Stimulated activated CD8-positive, alpha-beta memory T cell treated with anti-CD3 and anti-CD28 coated beads, Interleukin-2, amount 100 ng/mL, for 48 hours (primary cell): ENCODE data around the gene FBXO3.
"Not testable (repeated sequence)": the region's sequence is repeated elsewhere in the genome, so short reads cannot be mapped to it uniquely, and the experiment has no call there.

Experiments used
- DNase-seq, 2 donors: peaks; one replicate each; pipeline ENCODE4 v3.0.0-alpha.2; 2020; ENCODE audit warnings: low read depth in 2 of 2

FBXO3 gene, protein sequence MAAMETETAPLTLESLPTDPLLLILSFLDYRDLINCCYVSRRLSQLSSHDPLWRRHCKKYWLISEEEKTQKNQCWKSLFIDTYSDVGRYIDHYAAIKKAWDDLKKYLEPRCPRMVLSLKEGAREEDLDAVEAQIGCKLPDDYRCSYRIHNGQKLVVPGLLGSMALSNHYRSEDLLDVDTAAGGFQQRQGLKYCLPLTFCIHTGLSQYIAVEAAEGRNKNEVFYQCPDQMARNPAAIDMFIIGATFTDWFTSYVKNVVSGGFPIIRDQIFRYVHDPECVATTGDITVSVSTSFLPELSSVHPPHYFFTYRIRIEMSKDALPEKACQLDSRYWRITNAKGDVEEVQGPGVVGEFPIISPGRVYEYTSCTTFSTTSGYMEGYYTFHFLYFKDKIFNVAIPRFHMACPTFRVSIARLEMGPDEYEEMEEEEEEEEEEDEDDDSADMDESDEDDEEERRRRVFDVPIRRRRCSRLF

DNA sequence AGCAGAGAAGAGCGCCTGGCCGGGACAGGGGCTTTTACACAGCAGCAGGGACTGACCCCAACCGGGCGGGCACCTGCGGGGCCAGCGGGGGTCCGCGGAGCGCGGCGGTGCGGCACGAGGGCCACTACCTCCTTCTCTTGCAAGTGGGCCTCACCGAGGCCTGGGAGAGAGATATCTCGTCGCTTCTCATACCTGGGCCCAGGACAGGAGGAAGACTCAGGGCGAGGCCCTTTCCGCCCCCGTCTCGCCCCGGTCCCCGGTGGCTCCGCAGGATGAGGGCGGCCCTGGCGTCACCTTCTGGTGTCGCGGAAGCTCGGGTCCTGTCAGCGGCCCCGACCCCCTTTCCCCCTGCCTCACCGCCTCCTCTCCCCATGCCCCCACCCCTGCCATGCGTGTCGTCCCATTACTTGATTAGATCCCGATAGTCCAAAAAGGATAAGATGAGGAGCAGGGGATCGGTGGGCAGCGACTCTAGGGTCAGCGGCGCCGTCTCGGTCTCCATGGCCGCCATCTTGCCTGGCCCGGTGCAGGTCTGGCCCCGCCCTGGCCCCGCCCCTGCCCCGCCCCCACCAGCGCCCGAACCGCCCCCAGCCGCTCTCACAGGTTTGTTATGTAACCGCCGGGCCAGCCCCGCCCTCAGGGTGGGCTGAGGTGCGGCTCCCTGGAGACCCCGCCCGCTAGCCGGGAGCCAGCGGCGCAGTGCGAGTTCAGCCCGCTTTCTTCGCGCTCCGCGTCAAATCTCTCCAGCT, at the start of gene FBXO3:
TSS of gene FBXO3 (minus strand) at position 534 of the 749 bp plus-strand sequence. CDS start at position 511, 23 bp downstream.
- DNase-seq: peak; percentile 58 to 63

DNA sequence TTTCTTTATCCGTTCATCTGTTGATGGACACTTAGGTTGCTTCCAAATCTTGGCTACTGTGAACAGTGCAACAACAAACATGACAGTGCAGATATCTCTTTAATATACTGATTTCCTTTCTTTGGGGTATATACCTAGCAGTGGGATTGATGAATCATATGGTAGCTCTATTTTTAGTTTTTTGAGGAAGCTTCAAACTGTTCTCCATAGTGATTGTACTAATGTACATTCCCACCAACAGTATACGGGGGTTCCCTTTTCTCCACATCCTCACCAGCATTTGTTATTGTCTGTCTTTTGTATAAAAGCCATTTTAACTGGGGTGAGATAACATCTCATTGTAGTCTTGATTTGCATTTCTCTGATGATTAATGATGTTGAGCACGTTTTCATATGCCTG, 48.7 kb upstream of the FBXO3 start:
- DNase-seq: not testable (repeated sequence)

DNA sequence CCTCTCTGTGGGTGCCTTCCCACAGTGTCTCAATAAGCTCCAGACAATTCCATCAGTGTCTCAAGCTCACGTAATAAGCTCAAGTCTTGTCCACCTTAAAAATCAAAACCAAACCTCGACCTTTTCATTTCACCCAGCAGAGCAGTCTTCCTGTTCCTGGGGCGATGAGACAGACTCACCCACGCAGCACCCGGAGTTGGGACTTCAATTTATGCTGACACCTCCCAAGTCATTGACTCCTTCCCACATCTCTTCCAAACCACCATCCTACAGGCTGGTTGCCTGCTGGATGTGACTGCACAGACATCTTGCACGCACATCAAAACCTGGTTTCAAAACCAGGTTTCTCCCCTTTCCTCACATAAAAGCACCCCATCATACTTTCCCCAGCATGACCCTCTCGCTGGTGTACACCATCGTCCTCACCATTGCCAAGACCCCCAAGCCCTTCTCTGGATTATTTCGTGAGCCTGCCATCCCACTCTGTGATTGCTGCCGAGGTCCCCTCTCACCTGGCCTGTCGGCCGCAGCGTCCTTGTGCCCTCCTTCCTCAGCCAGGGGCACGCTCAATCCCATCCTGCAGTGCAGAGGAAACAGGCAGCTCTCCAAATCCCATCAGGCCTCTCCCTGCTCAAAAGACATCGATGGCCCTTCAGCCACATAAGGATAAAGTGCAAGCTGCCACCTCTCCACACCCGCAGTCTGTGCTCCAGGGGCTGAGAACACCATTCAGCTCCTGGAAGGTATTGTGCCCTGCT, 45.1 kb upstream of the FBXO3 start:
- no peak for DNase-seq

DNA sequence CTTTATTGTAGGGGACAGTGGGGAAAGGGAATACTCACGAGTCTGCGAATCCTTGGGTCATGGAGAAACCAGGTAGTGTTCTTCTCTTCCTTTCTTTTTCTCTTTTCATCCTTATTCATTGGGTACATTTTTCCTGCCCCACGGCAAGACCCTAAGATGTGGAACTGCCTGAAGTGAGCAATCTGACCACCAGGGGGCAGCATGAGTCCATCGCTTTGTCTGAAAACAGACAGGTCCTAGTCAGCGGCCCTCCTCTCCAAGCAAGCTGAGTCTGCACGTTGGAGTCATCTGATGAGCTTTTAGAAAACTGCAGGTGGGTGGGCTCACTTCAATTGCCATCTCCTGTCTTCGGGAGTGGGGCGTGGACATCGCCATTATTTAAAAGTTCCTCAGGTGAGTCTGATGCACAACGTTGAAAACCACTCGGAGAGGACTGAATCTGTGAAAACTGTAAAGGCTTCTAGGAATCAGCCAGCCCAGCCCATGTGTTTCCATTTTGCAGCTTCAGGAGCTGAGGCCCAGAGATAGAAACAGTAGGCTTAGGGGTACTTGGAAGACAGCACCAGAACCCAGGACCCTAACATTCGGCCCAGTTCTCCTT, 34.0 kb upstream of the FBXO3 start:
- DNase-seq: peak; percentile 72 to 82

DNA sequence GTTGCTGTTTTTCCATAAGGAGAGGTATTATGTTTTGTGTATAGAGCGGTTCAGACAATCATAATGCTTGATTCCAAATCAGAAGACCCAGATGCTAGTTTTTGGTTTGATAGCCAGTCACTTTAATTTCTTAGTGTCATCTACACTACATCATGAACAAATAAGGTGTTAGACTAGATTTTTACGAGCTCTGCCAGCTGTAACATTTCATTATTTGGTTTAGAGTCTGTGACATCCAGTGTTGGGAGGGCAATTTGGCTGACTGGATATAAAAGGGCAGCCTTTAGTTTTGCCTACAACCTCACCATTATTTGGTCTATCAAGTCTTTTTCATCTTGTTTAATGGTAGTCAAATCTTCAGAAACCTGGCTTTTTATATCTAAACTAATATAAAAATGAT, 30.2 kb upstream of the FBXO3 start:
- DNase-seq: no peak

DNA sequence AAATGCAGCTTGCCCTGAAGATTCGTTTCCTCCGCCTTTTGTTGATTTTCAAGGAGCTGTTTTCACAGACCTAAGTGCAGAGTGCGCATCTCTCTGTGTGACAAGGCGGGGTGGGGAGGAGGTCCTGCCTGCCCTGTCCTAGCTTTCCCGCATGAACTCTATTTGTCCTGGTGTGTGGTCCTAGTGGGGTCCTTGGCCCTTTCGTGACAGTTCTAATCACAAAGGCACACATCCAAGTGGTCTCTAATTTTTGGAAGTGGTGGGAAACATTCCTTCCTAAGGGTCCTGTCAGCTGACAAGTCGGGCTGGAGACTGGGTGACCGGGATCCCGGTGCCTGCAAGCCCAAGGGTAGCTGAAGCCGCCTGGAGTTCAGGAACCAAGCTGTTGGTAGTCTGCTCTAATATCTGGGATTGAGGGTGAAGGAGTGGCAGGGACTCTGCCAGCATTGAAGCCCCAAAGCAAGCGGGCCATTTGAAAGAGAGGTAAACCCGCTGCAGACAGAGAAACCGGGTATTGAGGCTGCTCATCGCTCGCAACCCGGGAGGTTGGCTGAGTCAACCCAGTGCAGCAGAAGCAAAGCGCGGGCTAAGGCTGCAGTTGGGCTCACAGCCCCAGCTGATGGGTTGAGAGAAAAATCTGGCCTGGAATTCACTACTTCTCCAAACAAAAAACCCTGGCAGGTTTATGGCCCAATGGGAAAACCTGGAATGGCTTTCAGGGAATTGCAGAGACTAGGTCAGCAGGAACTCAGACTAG, 28.1 kb upstream of the FBXO3 start:
- no peak for DNase-seq

DNA sequence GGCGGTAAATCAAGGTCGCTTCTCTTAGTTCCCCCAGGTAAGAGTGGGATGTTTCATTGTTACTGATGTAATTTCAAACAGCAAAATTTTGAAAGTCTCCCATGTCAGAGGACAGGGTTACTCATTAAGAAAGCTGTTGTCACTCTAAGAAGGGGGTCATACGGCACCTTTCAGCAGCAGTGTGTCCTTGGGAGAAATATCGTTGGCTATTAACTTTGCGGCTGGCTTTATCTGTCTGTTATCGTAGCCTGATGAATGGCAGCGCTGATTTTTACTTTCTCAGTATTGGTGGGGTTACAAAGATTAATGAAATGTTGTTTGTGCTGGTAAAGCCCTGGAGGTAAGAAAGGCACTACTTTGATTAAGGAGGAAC, 27.5 kb upstream of the FBXO3 start:
- no peak for DNase-seq

DNA sequence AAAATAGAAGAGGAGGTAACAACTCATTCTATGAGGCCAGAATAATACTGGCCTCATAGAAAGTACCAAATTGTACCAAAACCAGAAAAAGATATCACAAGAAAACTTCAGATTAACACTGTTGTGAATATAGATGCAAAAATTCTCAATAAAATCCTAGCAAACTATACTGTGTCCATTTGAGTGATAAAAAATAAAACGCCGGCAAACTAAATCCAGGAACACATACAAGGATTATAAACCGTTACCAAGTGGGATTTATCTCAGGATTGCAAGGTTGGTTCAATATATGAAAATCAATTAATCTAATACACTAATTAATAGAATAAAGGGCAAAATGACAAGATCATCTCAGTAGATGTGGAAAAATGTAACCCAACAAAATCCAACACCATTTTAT, 23.6 kb upstream of the FBXO3 start:
- no peak for DNase-seq

DNA sequence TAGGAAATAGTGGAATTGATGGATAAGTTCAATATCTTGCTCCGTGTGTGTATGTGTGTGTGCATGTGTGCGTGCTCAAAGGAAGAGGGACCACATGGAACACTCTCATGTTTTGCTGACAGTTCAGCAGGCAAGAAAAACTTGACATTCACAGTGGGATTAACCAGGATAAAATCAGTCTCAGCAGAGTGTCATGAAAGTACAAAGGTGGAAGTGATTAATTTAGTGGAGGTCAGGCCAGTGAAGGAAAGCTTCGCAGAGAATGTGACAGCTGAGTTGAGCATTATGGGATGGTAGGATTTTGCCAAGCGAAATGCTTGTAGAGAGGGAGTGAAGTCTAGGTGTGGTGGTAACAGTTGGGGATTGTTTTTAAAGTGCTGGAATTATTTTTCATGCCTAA, 15.7 kb upstream of the FBXO3 start:
- no peak for DNase-seq

DNA sequence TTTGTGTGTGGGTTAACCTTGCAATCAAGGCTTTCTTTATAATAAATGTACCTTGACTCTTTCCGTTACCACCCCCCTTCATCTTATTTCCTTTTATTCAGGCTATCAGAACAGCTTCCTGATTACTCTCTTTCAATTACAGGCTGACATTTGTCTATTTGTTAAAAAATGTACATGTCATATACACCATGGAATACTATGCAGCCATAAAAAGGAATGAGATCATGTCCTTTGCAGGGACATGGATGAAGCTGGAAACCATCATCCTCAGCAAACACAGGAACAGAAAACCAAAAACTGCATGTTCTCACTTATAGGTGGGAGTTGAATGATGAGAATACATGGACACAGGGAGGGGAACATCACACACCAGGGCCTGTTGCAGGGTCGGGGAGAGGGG, 13.8 kb upstream of the FBXO3 start:
- DNase-seq: not testable (repeated sequence)

DNA sequence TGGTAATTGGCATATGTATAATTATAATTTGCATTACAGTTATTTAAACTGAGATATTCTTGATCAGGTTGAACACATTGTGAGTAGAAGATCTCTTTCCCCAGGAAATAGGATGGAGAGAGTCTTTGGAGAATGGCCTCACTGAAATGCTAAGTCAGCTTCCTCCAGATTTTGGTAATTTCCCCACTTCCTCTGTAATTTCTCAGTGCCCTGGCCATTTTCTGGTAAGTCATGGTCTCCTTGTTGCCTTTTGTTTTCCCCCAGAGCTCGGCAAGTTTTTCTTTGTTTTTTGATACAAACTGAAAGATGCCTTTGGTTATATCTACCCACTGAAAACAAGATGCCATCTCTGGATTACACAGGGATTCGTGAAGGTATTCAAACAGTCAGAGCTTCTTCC, 12.8 kb upstream of the FBXO3 start:
- no peak for DNase-seq

DNA sequence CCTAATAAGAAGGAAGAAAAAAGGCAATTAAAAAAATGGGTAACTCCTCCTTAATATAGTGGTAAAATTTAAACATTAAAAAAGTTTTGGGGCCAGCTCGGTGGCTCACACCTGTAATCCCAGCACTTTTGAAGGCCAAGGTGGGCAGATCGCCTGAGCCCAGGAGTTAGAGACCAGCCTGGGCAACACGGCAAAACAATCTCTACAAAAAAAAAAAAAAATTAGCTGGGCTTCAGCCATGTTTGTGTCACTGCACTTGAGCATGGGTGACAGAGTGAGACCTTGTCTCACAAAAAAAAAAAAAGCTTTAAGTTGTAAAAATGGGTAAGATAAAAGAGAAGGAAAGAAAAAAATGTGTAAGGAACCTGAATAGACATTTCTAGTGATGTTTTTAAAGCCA, 11.3 kb upstream of the FBXO3 start:
- no peak for DNase-seq

DNA sequence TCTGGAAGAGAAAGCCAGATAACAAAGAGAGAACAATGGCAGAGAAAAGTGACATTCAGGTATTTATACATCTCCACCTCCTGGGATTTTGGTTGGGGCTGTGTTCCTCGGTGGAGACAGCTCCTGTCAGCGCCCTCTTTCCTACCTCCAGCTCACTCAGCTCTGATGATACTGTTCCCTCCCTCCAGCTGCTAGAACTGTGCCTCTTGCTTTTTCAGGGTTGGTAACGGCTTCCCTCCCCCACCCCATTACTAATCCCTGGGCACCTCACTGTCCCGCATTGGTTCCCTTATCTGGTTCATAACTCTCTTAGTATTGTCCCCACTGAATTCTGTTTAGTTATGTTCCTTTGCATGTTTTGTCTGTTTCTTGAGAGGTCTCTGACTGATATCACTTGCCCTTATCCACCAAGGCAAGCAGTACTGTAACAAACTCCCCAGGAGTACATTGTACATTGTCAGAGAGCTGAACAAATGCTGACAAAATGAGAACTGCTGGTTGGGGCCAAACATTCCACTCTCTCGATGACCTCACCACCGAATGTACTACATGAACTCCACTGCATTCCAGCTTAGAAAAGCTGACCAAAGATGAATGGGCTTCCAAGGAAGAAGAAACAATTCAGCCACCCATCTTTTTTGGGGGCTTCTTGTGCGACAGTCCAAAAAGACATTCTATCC, 5.7 kb upstream of the FBXO3 start:
- no peak for DNase-seq

DNA sequence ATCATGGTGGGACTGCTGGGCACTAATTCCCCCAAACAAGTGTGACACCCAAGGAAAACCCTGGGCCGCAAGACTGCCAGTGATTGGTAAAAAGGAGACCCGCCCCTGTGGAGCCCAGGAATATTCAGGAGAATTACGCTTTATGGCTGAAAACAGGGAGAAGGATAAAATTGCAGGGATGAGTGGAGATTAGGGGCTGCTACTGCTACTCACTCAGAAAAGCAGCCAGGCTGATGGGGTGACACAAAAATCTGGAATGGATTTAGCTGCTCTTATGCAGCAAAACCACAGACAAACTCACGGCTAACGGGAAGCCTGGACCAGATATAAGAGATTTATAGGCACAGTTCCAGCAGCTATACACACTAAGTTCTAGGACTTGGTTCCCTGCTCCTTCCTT, 4.4 kb upstream of the FBXO3 start:
- no peak for DNase-seq

DNA sequence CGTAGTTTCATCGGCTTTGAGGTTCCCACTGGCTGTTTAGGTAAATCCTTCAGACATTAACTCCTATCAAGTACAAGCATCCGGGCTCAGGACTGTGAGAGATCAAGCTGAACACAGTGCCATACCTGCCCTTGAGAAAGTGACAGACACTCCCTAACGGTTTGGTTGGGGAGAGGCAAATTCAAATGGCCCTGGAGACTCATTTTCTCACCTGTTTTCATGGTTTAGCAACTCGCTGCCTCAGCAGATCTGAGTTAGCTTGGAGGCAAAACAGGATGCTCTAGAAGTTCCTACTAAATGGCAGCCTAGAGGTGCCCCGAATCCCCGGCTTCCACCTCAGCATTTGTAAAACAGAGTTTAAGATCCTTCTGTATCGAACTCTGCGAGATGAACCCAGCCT, 3.6 kb upstream of the FBXO3 start:
- DNase-seq: no peak

DNA sequence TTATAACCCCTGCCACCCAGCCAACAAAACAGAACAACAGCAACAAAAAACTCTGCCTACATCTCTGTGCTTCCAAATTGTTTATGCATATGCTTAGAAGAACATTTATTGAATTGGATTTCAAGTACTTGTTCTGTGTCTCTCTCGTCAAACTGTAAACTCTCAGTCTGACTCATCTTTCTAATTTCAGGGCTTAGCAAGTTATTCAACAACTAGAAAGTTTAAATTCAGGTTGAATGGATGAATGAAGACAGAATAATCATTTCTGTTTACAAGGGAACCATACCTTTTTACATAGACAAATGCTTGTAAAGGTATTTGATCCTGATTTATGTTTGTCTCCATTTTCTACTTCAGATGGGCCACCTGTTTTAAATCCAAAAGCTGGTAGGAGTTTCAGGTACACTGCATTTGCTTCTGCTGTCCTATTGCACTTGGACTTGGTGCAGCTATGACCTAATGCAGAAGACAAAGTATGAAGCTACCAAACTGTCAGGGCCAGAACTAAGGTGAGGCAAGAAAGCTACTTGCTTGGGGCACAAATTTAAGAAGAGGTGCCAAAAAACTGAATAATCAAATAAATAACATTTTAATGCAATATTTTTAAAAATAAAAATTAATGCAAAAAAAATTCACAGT, 1.6 kb upstream of the FBXO3 start:
- DNase-seq: no peak

DNA sequence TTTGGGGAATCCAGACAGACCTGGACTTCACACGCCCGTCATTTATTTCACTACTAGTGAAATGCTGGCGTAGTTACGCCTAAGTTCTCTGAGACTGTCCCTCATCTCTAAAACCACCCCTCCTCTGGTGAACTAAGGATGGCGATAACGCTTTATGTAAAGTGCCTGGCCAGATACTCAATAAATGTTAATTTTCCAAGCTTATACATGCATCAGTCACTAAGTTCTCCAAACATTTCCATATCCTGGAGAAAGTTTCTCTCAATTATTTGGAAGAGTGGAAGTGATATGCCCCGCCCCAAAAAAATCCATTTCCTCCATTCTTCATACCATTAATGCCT, 1.1 kb upstream of the FBXO3 start:
- no peak for DNase-seq

DNA sequence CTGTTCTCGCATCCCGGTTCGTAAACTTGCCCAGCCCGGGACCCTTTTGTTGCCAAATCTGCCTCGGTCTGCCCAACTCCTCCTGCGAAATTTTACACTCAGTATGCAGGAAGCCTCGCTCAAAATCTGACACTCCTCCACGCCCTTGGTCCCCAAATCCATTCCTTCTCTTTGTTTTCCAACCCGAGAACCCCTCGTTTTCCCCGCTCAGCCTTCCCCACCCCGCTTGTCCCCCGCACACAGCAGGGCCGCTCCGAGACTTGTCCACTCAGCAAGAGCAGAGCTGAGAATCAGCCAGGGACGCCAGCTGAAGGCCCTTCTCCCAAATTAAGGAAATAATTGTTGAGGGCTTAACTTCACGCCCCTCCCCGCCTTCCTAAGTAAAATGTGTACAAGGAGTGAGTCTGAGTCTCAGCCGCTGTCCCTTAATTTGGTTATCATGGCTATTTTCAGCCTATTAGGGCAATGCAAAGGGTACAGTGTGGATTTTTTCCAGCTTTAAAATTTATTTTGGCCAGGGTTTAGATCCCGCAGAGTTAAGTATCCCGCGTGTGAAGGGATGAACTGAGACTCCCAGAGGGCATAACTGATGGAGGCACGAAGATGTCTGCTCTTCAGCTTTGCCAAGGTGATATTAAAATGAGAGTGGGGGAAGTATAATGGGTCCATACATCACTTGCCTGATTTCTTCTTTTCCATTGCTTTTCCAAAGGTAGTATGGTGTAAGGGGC, 581 bp upstream of the FBXO3 start:
- no peak for DNase-seq

DNA sequence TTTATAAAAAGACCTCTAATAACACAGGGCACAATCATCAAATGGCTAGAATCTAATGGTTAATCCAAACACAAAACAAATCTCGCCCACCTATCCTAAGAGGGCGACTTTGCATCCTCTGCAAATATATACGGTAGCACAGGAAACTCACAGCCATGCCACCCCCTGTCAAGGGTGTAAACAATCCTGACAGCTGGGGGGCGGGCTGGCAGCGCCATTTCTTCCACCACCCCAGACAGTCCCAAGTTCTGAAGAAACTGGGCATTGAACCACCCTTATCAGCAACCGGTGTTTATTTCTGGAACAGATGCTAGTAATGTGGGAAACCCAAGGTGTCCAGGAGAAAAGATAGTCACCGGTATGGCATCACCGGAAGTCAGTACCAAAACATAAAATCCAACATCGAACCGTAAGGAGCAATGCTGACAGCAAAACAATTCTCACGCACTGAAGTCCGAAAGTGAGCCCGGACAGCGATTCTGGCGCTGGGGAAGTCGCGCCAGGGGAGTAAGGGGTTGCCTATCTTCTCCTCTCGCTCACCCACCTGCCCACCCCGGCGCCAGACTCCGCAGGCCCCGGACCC, 825 bp downstream of the FBXO3 start:
- DNase-seq: peak in 1 of 2 donors; percentile 26
